Stimulated activated CD4-positive, alpha-beta T cell treated with anti-CD3 and anti-CD28 coated beads, Interleukin-4, amount 100 ng/mL, for 1 hour (primary cell): ENCODE results near the gene TCP1.
A peak's percentile ranks its signal among the peaks of the same experiment; 100 is the strongest.
"Not testable (repeated sequence)": the region's sequence is repeated elsewhere in the genome, so short reads cannot be mapped to it uniquely, and the experiment has no call there.

Experiments used
- DNase-seq: peaks from one replicate; pipeline ENCODE4 v3.0.0-alpha.2; 2020

Gene TCP1

GRCh38 chr6:159816775-159817174, 27.4 kb upstream of the TCP1 start:
- DNase-seq, result not testable (repeated sequence)

DNA sequence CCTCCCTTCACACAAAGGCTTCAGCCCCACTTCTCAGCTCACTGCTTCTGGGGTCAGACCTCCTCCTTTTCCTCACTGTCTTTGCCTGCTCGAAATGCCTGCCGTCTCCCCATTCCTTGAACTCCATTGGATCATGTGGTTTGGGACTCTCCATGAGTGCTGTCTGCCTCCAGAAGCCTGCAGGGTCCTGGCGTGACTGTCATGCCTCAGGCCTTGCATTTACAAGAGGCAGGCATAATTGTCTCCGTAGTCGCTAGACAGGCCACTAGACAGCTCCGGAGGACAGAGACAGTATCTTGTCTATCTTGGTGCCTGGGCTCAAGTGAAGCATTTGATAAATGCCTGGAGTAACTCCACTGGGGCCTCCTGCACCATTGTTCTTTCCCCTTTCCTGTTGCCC, 26.0 kb upstream of the TCP1 start:
- no peak for DNase-seq

DNA sequence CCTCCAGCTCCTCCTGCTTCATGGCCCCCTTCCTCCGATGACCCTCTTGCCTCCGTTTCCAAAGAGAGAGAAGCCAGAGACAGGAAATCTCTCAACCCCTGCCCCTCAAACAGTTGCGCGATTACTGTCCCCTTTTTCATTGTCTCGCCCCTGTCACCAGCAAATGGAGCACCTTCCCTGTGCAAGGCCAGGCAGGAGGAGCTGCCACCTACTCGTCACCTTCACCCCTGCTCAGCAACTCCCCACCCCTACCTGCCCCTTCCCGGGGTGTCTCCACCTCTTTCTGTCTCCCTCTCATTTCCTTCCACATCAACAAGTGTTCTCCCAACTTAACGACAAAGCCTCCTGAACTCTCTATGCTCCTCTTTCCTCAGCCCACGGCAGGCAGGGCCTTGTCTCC, 24.4 kb upstream of the TCP1 start:
- no peak for DNase-seq

DNA sequence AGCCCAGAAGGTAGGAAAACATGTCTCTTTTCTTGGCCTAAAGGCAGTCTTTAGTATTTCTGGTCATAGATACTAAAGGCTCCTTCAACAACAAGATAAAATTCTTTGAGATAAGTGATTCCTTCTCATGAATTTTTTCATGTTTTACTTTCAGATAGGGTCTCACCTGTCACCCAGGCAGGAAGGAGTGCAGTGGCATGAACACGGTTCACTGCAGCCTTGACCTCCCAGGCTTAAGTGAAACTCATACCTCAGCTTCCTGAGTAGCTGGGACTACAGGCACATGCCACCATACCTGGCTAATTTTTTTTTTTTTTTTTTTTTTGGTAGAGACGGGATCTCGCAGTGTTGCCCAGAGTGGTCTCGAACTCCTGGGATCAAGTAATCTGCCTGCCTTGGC, 19.7 kb upstream of the TCP1 start:
- no peak for DNase-seq

- DNase-seq, result no peak
These were observed 19.2 kb upstream of the TCP1 start for GRCh38 chr6:159808647-159809046.

GRCh38 chr6:159807150-159807858, 17.9 kb upstream of the TCP1 start:
- DNase-seq, result no peak

DNA sequence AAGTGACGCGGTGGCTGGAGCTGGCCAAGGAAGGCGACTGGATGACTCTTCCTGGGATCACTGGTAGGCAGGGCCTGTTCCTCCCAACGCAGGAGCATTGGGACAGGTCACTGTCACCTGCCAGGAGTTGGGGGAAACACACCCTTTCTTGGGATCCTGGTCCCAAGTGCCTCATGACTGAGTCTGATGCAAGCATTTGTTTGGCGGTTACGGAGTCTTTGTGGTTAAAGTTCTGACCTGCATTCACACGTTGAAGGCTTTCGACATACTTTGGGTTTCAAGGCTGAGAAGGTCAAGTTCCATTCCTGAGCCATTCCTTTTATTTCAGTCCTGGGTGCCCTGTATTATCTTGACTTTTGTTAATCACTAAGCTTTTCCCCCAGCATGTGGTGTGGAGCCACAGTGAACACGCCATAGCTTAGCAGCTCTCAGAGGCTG, 16.6 kb upstream of the TCP1 start:
- DNase-seq, result no peak

DNA sequence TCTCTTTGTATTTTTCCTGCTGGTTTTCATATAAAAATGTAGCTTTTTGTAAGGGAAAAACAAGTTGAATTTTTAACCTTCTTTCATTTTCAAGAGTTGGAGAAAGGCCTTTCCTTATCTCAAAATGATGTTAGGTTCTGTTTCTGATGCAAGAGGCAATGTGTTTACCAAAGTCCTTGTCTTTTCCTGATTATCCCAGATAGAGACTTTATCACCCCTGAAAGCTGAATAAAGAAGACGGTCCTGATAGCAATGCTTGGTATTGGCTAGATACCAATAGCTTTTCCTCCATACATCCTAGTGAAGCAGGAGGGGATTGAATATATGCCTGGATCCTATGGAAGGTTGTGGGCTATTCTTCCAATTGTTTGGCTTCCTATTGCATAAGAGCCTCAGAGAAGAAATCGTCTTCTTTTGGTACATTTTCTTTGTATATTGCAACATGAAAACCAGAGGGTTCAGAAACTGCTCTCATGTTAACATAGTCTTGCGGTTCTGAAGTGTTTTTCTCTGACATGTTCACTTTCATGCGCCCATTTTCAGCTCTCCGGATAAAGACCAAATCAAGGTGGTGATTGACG, 16.1 kb upstream of the TCP1 start:
- DNase-seq, result no peak

- no peak for DNase-seq
These were observed 15.1 kb upstream of the TCP1 start for GRCh38 chr6:159804504-159804903.

- no peak for DNase-seq
These were observed 12.5 kb upstream of the TCP1 start for GRCh38 chr6:159801935-159802334.

DNA sequence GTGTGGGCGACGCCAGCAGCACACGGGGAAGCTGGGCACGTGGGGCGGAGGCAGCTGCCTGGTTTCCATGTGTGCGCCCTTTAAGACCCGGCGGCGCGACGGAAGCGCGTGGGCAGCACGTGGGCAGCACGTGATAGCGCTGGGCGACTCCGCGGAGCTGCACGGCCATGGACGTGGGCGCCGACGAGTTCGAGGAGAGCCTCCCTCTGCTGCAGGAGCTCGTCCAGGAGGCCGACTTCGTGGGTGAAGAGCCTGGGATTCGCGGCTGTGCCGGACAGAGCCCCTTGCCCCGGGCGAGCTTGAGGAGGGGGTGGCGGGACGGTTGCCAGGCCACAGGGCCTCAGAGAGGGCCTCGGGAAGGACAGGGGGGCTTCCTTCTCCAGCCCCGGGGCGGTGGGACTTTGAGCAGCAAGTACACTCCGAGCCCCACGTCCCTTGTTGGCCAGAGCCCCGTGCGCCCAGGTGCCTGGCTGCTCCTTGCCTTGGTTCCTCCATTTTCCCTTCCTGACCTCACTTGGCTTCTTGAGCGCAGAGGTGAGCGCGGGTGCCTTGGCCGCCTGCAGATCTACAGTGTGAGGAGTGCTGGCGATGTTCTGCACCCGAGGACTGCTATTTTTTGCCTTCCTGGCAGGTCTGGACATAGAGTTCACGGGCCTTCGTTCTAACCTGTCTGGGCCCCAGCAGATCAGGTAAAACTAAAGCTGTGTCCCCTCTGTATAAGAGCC, 10.9 kb upstream of the TCP1 start, which contains the start of gene PNLDC1:
PNLDC1 (plus strand) TSS at position 136 of the 725 bp plus-strand sequence; CDS start at position 168, 32 bp downstream.
- no peak for DNase-seq

GRCh38 chr6:159797554-159797953, 8.2 kb upstream of the TCP1 start:
- DNase-seq, result no peak

DNA sequence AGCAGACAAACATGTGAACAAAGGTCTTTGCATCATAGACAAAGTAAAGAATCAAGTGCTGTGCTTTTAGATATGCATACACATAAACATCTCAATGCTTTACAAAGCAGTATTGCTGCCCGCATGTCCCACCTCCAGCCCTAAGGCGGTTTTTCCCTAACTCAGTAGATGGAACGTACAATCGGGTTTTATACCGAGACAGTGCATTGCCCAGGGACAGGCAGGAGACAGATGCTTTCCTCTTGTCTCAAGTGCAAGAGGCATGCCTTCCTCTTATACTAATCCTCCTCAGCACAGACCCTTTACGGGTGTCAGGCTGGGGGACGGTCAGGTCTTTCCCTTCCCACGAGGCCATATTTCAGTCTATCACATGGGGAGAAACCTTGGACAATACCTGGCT, 5.6 kb upstream of the TCP1 start:
- DNase-seq, result not testable (repeated sequence)

GRCh38 chr6:159790956-159791598, 1.7 kb upstream of the TCP1 start:
- no peak for DNase-seq

- peak; percentile 86 for DNase-seq
These were observed 950 bp upstream of the TCP1 start, which contains the start of gene MRPL18 for GRCh38 chr6:159790149-159790955. TSS of gene MRPL18 (plus strand) at chr6:159790467. CDS start at chr6:159790588, 121 bp downstream.

DNA sequence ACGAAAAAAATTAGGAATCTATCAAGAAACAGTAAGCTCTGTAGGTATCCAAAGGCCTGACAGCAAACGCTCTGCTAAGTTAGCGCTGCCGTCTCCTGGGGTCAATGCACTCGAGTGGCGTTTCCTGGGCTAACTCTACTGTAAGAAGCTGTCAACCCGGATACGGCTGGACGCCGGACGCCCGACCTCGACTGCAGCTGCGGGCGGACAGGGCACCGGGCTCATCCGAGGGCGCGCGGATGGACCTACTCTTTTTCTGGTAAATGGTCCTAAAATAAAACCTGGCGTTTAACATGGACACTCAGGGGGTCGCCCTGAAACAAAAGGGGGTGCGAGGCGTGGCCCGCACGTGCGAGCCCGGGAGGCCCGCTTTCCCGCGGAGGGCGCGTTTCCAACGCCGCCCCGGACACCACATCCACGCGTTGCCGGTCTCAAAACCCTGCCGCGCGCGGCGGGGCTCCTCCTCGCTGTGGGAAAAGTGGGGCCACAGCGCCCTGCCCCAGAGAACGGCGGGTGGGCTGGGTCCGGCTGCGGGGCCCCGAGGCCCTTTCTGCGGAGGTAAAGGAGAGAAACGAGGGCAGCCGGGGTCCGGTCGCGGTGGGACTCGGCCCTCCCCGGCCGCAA, 537 bp downstream of the TCP1 start:
- DNase-seq, result peak; percentile 26

GRCh38 chr6:159788276-159788675, 1.1 kb downstream of the TCP1 start:
- DNase-seq, result peak; percentile 10

DNA sequence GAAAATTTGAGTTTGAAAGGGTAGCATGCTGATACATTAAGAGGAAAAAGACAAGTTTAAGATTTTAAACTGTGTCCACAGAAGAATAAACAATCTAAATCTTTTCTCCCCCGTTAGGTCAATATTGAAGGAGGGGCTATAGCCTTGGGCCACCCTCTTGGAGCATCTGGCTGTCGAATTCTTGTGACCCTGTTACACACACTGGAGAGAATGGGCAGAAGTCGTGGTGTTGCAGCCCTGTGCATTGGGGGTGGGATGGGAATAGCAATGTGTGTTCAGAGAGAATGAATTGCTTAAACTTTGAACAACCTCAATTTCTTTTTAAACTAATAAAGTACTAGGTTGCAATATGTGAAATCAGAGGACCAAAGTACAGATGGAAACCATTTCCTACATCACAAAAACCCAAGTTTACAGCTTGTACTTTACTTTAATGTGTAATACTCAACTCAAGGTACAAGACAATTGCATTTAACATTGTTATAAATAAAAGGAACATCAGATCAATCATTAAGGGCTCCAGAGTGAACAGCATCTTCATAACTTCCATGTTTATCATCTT, 10.8 kb downstream of the TCP1 start:
- DNase-seq, result no peak

GRCh38 chr6:159778131-159778530, 11.3 kb downstream of the TCP1 start:
- DNase-seq, result no peak

DNA sequence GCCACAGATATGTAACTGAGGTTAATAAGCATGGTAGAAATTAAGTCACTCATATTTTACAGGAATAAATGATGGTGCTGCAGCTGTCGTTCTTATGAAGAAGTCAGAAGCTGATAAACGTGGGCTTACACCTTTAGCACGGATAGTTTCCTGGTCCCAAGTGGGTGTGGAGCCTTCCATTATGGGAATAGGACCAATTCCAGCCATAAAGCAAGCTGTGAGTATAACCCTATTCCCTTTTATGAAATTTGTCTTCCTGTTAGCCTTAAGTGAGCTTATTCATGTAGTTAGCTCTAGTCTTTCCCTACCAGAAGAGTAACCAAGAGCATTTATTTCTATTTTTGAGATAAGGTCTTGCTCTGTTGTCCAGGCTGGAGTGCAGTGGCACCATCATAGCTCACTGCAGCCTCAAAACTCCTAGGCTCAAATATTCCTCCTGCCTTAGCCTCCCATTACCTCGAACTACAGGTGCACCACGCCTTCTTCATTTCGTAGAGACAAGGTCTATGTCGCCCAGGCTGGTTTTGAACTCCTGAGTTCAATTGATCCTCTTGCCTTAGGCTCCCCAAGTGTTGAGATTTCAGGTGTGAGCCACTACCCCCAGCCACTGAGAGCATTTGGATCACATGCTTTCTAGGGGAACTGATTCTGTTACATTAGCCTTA, 12.0 kb downstream of the TCP1 start:
- no peak for DNase-seq

DNA sequence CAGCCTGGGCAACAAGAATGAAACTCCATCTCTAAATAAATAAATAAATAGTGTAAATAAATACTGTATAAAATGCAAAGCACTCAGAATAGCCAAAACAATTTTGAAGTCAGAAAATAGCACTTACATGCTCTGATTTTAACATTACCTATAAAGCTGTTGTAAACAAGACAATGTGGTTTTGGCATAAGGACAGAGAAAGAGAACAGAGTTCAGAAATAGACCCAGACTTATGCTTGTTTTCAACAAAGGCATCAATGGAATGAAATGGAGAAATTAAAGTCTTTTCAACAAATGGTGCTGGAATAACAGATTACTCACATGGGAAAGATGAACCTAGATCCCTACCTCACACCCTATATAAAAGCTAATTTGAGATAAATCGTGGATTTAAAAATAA, 17.2 kb downstream of the TCP1 start:
- DNase-seq, result no peak
